Measurements from ENCODE around the gene TMEM120A. TPM values are rescaled to one million over a fixed set of nuclear protein-coding genes. Genes with fewer than 3 reads are reported as not detected.
A peak's percentile ranks its signal among the peaks of the same experiment; 100 is the strongest.

The TMEM120A gene
- total RNA-seq, 4 donors from 2014 or later, result 21.0 to 34.0 (median 22.4) TPM

DNA sequence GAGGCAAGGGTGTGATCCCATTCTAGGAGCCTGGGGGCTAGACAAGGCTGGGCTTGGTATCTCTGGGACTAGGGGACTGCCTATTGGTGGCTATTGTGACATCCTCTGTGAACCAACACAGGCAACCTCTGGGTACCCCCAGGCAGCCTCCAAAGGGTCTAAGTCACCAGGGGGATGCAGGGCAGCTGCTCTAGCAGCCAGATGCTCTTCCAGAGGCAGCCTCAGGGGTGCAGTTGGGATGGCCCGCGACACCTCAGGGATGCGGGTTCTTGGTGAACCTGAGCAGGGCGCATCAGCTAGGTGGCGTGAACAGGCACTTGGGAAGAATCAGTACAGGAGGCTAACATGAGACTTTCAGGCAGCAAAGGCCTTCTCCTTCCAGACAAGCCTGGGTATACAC lies 1.6 kb upstream of the TMEM120A start:
- H3K27ac ChIP-seq, result no peak overlapping the region
- 96% methylated on average over 5 of the region's 5 CpGs for WGBS
- TF ChIP-seq POLR2A (IDR thresholded peaks at IDR 0.05) (no peak), EP300 (IDR thresholded peaks at IDR 0.05) (no peak), POLR2AphosphoS5 (IDR thresholded peaks at IDR 0.05) (no peak)
- TF ChIP-seq, protein P1, sequence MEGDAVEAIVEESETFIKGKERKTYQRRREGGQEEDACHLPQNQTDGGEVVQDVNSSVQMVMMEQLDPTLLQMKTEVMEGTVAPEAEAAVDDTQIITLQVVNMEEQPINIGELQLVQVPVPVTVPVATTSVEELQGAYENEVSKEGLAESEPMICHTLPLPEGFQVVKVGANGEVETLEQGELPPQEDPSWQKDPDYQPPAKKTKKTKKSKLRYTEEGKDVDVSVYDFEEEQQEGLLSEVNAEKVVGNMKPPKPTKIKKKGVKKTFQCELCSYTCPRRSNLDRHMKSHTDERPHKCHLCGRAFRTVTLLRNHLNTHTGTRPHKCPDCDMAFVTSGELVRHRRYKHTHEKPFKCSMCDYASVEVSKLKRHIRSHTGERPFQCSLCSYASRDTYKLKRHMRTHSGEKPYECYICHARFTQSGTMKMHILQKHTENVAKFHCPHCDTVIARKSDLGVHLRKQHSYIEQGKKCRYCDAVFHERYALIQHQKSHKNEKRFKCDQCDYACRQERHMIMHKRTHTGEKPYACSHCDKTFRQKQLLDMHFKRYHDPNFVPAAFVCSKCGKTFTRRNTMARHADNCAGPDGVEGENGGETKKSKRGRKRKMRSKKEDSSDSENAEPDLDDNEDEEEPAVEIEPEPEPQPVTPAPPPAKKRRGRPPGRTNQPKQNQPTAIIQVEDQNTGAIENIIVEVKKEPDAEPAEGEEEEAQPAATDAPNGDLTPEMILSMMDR (IDR thresholded peaks at IDR 0.05), result no peak

DNA sequence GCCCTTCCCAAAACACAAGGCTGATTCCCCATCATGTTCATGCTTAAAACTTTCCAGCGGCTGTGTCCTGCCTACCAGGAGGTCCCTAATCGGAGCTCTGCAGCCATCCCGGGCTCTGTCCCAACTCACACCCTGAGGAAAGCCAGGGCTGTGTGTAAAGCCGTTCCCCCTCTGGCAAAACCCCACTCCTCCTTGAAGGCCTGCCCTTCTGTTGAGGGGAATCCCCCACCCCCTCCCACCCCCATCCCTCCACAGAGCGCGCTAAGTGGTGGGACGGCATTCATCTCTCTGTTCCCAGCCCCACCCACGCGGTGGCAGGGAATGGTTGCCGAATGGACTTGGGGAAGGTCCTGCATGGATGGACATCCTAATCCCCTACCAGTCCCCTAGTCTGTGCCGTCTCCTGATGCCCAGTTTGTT lies 667 bp upstream of the TMEM120A start:
- TF ChIP-seq POLR2AphosphoS5 (IDR thresholded peaks at IDR 0.05), result no peak
- TF ChIP-seq EP300 (IDR thresholded peaks at IDR 0.05), result no peak
- no peak for TF ChIP-seq POLR2A (IDR thresholded peaks at IDR 0.05)
- TF ChIP-seq, protein P1 (IDR thresholded peaks at IDR 0.05), result no peak
- Histone ChIP-seq H3K27ac (peak overlapping the region; percentile 90), H3K4me3 (peak overlapping the region; percentile 78), H3K36me3 (no peaks in the 10 kb centered on the region), H3K9me3 (no peaks in the 10 kb centered on the region), H3K27me3 (no peaks in the 10 kb centered on the region), H3K4me1 (peaks cover 34% of the 10 kb centered on the region)
- WGBS, result 58% methylated on average over 11 of the region's 11 CpGs
- peak in 1 of 2 donors; percentile 69 for DNase-seq (ENCODE audit: low spot score in 2 of 2)

More for the DNA sequence above, 1.6 kb upstream of the TMEM120A start:
- H3K9me3 ChIP-seq, result no peaks in the 10 kb centered on the region
- DNase-seq (ENCODE audit: low spot score in 2 of 2), result peak in 1 of 2 donors; percentile 56
- H3K4me1 ChIP-seq, result peaks cover 30% of the 10 kb centered on the region
- no peaks in the 10 kb centered on the region for H3K27me3 ChIP-seq
- no peak overlapping the region for H3K4me3 ChIP-seq
- H3K36me3 ChIP-seq, result no peaks in the 10 kb centered on the region

DNA sequence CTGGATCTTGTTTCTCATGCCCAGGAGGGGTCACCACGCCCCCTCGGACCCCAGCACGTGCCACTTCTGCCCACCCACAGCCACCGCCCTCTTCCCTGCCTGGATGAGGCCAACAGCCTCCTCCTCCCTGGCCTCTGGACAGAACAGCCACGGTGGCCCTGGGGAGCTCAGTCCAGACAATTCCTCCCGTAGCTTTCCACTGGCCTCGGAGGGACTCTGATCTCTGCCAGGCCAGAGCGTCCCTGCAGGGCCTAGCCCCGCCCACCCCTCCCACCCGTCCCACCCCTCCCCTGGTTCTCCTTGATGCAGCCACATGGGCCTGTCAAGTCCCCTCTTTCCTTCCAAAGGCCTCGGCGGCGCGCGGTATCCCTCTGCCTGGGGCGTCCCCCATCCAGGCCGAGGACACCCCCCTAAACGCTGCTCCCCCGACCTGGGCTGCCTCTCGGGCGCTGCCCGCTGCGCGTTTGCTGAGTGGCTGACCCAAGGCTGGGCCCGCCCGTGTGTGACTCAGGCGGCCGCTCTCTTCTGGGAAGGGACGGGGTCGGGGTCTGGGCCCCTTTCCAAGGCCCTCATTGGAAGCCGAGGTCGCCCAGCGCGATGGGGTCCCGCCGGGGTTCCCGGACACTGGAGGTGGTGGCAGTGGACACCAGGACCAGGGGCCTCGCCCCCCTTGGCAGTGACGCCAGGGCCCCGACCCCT lies 557 bp downstream of the TMEM120A start:
- Histone ChIP-seq H3K9me3 (no peaks in the 10 kb centered on the region), H3K4me1 (peaks cover 46% of the 10 kb centered on the region), H3K27ac (peak overlapping the region; percentile 90), H3K36me3 (no peaks in the 10 kb centered on the region), H3K4me3 (peak overlapping the region; percentile 78), H3K27me3 (no peaks in the 10 kb centered on the region)
- TF ChIP-seq POLR2A (IDR thresholded peaks at IDR 0.05) (no peak), EP300 (IDR thresholded peaks at IDR 0.05) (no peak), POLR2AphosphoS5 (IDR thresholded peaks at IDR 0.05) (no peak)
- TF ChIP-seq, protein P1 (IDR thresholded peaks at IDR 0.05), result no peak
- peak in 1 of 2 donors; percentile 86 for DNase-seq (ENCODE audit: low spot score in 2 of 2)
- 3% methylated on average over 14 of the region's 40 CpGs for whole genome bisulfite sequencing

DNA sequence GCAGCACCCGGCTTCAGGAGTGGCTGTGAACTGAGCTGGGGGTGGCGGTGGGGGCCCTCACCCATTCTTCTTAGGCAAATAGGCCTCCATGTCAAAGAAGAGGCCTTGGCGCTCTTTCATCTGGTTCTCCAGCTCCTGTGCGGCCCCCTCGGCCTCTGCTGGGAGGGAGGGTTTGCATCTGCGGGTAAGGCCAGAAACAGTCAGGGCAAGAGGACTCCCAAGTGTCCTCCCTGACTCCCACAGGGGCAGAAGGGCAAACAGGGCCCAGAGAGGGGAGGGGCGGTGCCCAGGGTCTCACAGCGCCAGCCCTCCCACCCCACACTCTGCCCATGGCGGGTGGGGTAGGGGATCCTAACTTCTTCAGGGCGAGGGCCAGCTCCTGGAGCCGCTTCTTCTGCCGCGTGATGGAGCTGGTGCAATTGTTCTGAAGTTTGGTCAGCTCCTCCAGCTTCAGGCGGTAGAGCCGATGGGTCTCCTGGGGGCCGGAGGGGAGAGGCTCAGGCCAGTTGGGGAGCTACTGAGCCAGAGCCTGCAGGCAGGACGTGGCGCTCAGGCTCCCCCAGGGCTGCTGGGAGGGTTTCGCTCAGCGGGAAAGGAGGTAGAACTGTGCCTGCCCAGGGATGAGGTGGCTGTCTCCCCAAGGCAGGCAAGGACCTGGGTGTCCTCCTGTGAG lies 2.2 kb downstream of the TMEM120A start:
- Histone ChIP-seq H3K4me1 (peaks cover 46% of the 10 kb centered on the region), H3K4me3 (no peak overlapping the region), H3K27ac (no peak overlapping the region), H3K36me3 (peaks cover 12% of the 10 kb centered on the region), H3K27me3 (no peaks in the 10 kb centered on the region), H3K9me3 (no peaks in the 10 kb centered on the region)
- peak; percentile 60 to 69 for DNase-seq (ENCODE audit: low spot score in 2 of 2)
- 84% methylated on average over 6 of the region's 20 CpGs for WGBS
- TF ChIP-seq, protein P1 (IDR thresholded peaks at IDR 0.05), result no peak
- no peak for TF ChIP-seq EP300 (IDR thresholded peaks at IDR 0.05)
- TF ChIP-seq POLR2A (IDR thresholded peaks at IDR 0.05), result no peak
- TF ChIP-seq POLR2AphosphoS5 (IDR thresholded peaks at IDR 0.05), result no peak

DNA sequence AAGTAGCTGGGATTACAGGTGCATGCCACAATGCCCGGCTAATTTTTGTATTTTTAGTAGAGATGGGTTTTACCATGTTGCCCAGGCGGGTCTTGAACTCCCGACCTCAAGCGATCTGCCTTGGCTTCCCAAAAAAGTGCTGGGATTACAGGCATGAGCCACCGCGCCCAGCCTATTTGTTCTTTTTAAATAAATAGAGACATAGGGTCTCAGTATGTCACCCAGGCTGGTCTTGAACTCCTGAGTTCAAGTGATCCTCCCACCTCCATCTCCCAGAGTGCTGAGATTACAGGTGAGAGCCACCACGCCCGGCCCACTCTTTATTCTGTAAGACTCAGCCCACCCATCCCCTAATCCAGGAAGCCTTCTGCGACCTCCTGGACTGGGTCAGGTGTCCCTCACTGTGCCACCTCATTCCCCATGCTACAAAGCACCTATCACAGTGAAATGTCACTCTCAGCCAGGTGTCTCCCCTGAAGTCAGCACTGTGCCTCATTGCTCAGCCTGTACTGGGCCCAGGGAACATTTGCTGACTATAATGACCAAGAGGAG lies 2.8 kb downstream of the TMEM120A start:
- Histone ChIP-seq H3K27me3 (no peaks in the 10 kb centered on the region), H3K27ac (no peak overlapping the region), H3K4me3 (no peak overlapping the region), H3K9me3 (no peaks in the 10 kb centered on the region), H3K36me3 (peaks cover 18% of the 10 kb centered on the region), H3K4me1 (peaks cover 46% of the 10 kb centered on the region)
- TF ChIP-seq EP300 (IDR thresholded peaks at IDR 0.05) (no peak), POLR2AphosphoS5 (IDR thresholded peaks at IDR 0.05) (no peak), POLR2A (IDR thresholded peaks at IDR 0.05) (no peak)
- TF ChIP-seq, protein P1 (IDR thresholded peaks at IDR 0.05), result no peak
- 96% methylated on average over 9 of the region's 9 CpGs for WGBS
- DNase-seq (ENCODE audit: low spot score in 2 of 2), result no peak
